GM18868 (cell line): ENCODE measurements around the gene DGKB.

ENCODE experiments used
- ATAC-seq: cut with Tn5 transposase; IDR thresholded peaks from one replicate; pipeline ENCODE4 v1.9.1; 2021; ENCODE audit warnings: mild to moderate bottlenecking, moderate library complexity; ENCODE audit not compliant: unreplicated experiment

Gene DGKB

DNA sequence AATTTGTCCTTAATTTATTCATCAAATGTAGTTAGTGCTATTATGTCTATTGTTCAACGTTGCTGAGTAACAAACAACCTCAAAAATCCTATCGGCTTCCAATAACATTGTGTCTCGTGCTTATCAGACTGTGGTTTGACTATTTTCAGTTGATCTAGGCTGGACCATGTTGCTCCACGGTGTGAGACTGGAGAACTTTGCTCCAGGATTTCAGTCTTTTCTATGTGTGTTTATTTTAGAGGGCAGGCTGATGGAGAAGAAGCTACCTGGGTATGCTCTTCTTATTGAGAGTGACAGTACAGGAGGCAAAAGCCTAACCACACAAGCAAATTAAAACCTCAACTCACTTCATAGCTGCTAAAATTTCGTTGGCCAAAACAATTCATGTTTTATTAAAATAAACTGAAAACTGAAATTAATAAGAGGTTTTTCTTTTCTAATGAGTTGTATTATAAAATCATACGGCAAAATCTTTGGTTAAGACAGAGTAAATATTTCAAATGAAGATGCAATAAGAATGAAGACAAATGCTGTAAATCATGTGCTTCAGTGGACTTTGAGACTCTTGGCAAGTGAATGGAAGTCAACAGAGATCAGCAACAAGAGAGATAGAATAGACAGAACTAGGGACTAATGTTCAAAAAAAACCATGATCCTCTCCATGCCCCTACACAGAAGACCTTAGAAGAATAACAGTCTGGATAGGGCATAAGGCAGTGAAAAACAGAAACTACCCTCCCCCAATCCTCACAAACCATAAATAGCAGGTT lies 495.1 kb downstream of the DGKB start:
- ATAC-seq, result no peak

DNA sequence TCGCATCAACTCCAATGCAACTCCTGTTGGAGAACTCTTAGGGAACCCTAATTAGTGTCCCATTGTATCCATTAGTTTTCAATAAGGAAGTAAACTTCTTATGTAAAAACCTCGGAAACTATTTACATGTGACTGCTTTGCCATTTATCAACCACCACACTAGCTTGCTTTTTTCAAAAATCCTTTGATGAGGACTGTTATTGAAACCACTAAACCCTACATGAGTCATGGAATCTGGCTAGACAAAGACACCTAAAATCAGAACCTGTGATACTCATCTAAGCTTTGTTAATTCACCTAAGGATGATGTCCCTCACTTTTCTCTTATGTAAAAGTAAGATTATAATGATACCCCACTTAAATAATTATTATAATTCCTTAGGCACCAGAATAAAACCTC lies 499.0 kb downstream of the DGKB start:
- no peak for ATAC-seq

- ATAC-seq, result no peak
These were observed 502.3 kb downstream of the DGKB start for GRCh38 chr7:14400271-14400670.

DNA sequence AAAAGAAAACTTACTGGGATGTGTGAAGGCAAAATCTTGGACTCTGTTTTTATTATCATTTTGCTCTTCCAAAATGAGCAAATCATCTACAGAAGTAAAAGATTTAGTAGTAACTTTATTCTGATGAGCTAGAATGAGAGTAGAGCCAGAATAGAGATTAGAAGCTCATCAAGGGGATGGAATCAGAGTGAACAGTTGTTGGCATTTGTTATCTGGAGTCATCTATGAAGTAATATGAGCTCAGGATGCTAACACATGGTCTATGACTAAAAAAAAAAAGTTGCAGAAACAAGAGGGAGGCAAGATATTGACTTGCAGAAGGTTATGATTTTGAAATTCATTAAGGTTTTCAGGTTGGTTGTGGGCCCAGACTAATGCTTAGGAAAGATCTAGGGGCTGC lies 504.0 kb downstream of the DGKB start:
- ATAC-seq, result no peak

GRCh38 chr7:14395860-14396259 lies 506.7 kb downstream of the DGKB start:
- no peak for ATAC-seq

GRCh38 chr7:14394786-14395185 lies 507.8 kb downstream of the DGKB start:
- ATAC-seq, result no peak

- ATAC-seq, result no peak
These were observed 513.0 kb downstream of the DGKB start for GRCh38 chr7:14389595-14389994.

DNA sequence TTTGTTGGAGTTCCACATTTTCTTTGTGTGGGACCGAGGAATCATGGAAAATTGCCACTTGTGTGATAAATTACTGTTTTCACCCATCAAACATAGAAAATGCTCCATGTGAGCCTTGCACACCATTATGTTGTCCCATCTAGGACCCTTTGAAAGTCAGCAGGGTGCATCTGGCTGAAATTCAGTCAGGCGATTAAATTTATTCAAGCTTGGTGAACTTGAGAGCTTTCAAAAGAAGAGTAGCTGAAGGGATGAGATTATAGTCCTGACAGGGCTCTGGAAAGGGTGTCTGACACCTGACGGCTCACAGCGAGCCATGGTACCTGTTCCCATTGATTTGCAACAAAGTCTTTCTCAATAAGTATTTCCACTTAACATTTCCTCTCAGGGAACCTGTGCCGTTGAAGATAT lies 513.4 kb downstream of the DGKB start:
- no peak for ATAC-seq

GRCh38 chr7:14385074-14385473 lies 517.5 kb downstream of the DGKB start:
- no peak for ATAC-seq

DNA sequence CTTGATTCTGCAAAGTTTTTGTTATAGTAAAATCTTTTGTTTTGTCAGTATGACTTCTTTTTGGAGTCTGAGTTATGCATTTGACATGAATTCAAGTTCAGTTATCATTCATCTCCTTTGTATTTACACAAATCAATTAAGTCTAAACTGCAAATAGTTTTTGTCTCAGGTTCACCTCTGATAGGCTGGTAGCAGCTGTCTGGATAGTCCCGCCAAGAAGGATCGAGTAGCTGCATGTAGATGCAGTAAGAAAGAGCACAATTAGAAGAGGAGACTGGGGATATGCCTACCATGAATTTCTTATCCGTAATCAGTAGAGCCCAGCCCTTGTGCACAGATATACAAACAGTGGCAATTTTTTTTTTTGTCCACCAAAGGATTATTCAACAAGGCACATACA lies 520.6 kb downstream of the DGKB start:
- ATAC-seq, result no peak

- no peak for ATAC-seq
These were observed 521.2 kb downstream of the DGKB start for GRCh38 chr7:14381306-14381705.

- no peak for ATAC-seq
These were observed 521.7 kb downstream of the DGKB start for GRCh38 chr7:14380881-14381280.

- no peak for ATAC-seq
These were observed 524.8 kb downstream of the DGKB start for GRCh38 chr7:14377646-14378266.

DNA sequence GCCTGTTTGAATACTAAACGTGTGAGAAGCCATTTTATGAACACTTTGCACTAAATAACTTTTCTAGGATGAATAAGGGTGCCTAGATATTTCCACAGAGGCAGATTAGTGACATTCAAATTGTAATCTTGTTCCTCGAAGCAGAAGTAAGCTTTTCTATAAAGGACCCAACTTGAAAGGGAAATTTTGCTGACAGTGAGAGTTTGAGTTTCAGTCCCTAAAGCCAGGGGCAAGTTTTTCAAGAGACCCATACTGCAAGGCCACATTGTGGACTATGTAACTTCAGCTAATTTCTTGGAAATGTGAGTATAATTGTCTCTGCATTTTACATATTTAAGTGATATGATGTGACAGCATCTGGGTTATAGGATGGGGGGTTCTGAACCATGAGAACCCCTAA lies 525.8 kb downstream of the DGKB start:
- peak; percentile 43 for ATAC-seq

DNA sequence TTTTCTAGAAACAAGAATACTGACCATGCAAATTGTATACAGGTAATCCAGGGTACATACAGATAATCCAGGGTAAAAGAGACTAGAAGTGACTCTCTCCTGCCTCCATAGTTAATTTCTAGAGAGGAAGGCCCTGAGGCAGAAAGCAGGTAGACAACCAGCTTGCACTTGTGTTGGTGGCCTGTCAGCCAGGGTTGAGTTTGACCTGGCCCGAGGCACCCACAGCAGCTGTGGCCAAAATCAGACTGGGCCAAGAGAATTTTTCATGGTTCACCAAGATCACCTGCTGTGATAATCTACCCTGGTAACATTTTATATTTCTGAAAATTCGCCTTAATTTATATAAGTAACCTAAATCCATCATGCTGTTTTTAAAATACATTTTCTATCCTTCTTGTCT lies 526.6 kb downstream of the DGKB start:
- no peak for ATAC-seq

- no peak for ATAC-seq
These were observed 528.2 kb downstream of the DGKB start for GRCh38 chr7:14374336-14374735.

- no peak for ATAC-seq
These were observed 534.3 kb downstream of the DGKB start for GRCh38 chr7:14368285-14368684.

- no peak for ATAC-seq
These were observed 551.4 kb downstream of the DGKB start for GRCh38 chr7:14351167-14351566.

GRCh38 chr7:14341200-14341775 lies 561.3 kb downstream of the DGKB start:
- peak; percentile 26 for ATAC-seq

DNA sequence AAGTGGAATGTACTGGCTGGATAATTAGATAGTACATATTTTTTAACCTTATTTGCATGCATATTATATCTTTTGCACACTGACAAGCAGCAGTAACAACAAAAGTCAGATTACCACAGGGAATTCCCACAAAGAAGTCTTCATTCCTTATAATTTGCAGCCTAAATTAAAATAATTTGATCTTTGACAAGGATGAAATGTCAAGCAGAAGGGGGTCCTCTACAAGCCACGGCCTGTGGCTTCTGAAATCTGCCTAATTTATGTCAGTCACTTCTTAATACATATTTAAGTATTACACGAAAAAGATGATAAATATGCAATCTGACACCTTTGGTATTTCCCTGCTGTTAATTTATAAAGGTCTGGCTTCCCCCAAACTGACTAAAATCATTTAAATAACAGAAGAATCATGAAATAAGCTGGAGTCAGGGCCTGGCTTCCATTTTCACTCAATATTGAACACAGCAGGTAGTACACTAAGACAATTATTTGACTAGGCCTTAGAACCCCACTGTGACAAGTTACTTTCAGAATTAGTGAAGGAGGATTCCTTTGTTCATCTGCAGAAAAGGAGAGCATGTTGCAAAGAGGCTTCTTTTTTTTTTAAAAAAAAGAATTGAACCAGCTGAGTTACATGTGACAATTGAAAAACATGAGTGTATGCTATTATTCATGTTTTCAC lies 562.0 kb downstream of the DGKB start:
- ATAC-seq, result peak; percentile 51

DNA sequence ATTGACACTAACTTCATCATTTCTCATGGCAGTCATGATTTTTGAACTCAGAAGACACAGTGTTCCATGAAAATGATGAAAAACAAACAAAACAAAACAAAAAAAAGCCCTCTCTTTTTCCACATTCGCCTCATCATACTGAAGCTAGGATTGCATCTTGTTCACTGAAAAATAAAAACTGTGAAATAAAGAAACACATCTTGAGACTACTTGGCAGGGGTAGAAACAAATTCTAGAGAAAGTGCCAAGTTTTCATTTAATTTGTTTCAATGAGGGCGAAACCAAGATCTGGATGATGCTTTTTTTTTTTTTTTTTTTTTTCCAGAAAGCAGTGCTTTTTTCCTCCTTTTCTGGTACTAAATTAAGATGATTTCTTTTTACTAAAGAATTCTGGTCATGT lies 562.7 kb downstream of the DGKB start:
- ATAC-seq, result no peak

DNA sequence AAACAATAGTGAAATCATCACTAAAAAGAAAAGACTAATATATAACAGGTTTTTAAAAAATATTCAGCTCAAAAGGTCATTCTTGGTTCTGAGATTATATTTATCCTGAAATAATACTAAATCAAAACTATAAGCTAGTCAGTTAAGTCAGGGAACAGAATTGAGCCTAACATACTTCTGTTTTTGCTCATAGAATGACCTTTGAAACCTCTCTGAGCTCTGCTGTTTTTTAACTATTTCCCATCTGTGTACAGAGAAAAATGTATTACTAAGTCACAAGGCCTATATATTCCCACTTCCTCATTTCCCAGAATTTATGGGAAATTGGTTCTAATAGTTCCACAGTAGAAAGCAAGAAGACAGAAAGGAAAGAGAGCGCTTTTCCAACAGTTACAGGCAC lies 566.3 kb downstream of the DGKB start:
- no peak for ATAC-seq
